ENCODE measurements around the gene SUSD2. TPM values are rescaled to one million over a fixed set of nuclear protein-coding genes. Genes with fewer than 3 reads are reported as not detected.
"Not testable (repeated sequence)": the region's sequence is repeated elsewhere in the genome, so short reads cannot be mapped to it uniquely, and the experiment has no call there.

SUSD2 gene
- total RNA-seq, 6 experiments from 2014 or later: 0.11 to 0.24 (median 0.19) TPM

GRCh38 chr22:24236656-24237055 is 55.4 kb downstream of the SUSD2 start:
- Mint-ChIP-seq H3K9me3 (no peaks in the 10 kb centered on the region), H3K4me3 (no peak overlapping the region), H3K27me3 (ENCODE audit: insufficient read depth) (no peaks in the 10 kb centered on the region), H3K36me3 (ENCODE audit: low read depth) (no peaks in the 10 kb centered on the region), H3K27ac (no peak overlapping the region), H3K4me1 (ENCODE audit: low read depth) (no peaks in the 10 kb centered on the region)
- TF ChIP-seq CTCF (IDR thresholded peaks at IDR 0.05): no peak
- no peak for DNase-seq

DNA sequence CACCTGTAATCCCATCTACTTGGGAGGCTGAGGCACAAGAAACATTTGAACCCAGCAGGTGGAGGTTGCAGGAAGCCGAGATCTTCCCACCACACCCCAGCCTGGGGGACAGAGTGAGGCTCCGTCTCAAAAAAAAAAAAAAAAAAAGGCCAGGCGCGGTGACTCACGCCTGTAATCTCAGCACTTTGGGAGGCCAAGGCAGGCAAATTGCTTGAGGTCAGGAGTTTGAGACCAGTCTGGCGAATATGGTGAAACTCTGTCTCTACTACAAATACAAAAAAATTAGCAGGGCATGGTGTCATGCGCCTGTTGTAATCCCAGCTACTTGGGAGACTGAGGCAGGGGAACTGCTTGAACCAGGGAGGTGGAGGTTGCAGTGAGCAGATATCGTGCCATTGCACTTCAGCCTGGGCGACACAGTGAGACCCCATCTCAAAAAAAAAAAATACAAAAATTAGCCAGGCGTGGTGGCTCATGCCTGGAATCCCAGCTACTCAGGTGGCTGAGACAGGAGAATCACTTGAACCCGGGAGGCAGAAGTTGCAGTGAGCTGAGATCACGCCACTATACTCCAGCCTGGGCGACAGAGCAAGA is 56.9 kb downstream of the SUSD2 start:
- DNase-seq; H3K27ac Mint-ChIP-seq; H3K9me3 Mint-ChIP-seq; H3K36me3 Mint-ChIP-seq (ENCODE audit: low read depth); H3K4me3 Mint-ChIP-seq; H3K27me3 Mint-ChIP-seq (ENCODE audit: insufficient read depth): not testable (repeated sequence)
- H3K4me1 Mint-ChIP-seq (ENCODE audit: low read depth): peaks cover 11% of the 10 kb centered on the region

Other genes starting within 250 kb of the SUSD2 start
- 10 to 100 TPM; 31.4 to 39.2 (median 34.1) TPM for gene GSTT2B, start 220.3 kb upstream of the SUSD2 start, total RNA-seq (2021; fragmentation: NEBNext Ultra II Directional; extraction: Animal tissue kit (Norgen Biotek cat#: 25700))
- under 1 TPM; 0.26 to 0.66 (median 0.47) TPM for gene DDTL, start 214.6 kb upstream of the SUSD2 start, total RNA-seq (2021; fragmentation: NEBNext Ultra II Directional; extraction: Animal tissue kit (Norgen Biotek cat#: 25700))
- 100 to 1,000 TPM in 4 of 6 experiments, 10 to 100 TPM in 2; 96.1 to 120 (median 108) TPM for gene DDT, start 207.0 kb upstream of the SUSD2 start, total RNA-seq (2021; fragmentation: NEBNext Ultra II Directional; extraction: Animal tissue kit (Norgen Biotek cat#: 25700))
- under 1 TPM in 5 of 6 experiments, not detected in 1; 0.38 to 0.64 (median 0.43) TPM for gene GSTT2, start 201.4 kb upstream of the SUSD2 start, total RNA-seq (2021; fragmentation: NEBNext Ultra II Directional; extraction: Animal tissue kit (Norgen Biotek cat#: 25700))
- not detected for gene GSTT4, start 176.0 kb upstream of the SUSD2 start, total RNA-seq (2021; fragmentation: NEBNext Ultra II Directional; extraction: Animal tissue kit (Norgen Biotek cat#: 25700))
- 10 to 100 TPM; 39.0 to 54.1 (median 48.0) TPM for gene CABIN1, start 170.2 kb upstream of the SUSD2 start, total RNA-seq (2021; fragmentation: NEBNext Ultra II Directional; extraction: Animal tissue kit (Norgen Biotek cat#: 25700))
- under 1 TPM; 0.17 to 0.61 (median 0.27) TPM for gene GGT5, start 63.6 kb downstream of the SUSD2 start, total RNA-seq (2021; fragmentation: NEBNext Ultra II Directional; extraction: Animal tissue kit (Norgen Biotek cat#: 25700))
- gene SPECC1L, start 89.3 kb downstream of the SUSD2 start, total RNA-seq (2021; fragmentation: NEBNext Ultra II Directional; extraction: Animal tissue kit (Norgen Biotek cat#: 25700)): 10 to 100 TPM; 47.3 to 61.5 (median 59.1) TPM
- gene ADORA2A, start 246.1 kb downstream of the SUSD2 start, total RNA-seq (2021; fragmentation: NEBNext Ultra II Directional; extraction: Animal tissue kit (Norgen Biotek cat#: 25700)): 1 to 10 TPM; 1.1 to 2.9 (median 1.4) TPM